Right ventricle myocardium superior (tissue), 1 donor: ENCODE results near the gene EIF3L. TPM values are rescaled to one million over a fixed set of nuclear protein-coding genes. Genes with fewer than 3 reads are reported as not detected.

ENCODE experiments used
- ATAC-seq: fragments of 200-7000 bp; cut with Tn5 transposase; one replicate; pipeline ENCODE4 v1.9.1; 2020; ENCODE audit warnings: mild to moderate bottlenecking; ENCODE audit not compliant: poor library complexity
- DNase-seq: peaks from one replicate; pipeline ENCODE4 v3.0.0-alpha.2; 2020
- intact Hi-C: fragments of 100-400 bp; cut with DNase I; formaldehyde crosslinking; loops from one replicate; pipeline ENCODE4 v1.11.2; 2022
- total RNA-seq: library from RNA; stranded (reverse); fragmentation: NEBNext Ultra II Directional; extraction: Animal tissue kit (Norgen Biotek cat#: 25700); gene quantifications from one replicate; pipeline ENCODE4 v1.2.1, GENCODE V29; 2021
- donor health status: DM: no; HTN: yes; CAD: no; lungs with severe emphysema.

Gene EIF3L
- total RNA-seq, 1 donor from 2014 or later, result 326 TPM

GRCh38 chr22:37812869-37813678 lies 36.1 kb upstream of the EIF3L start:
- ATAC-seq (no peak), DNase-seq (no peak)
- intact Hi-C loops, result no loop called here

- DNase-seq (no peak), ATAC-seq (no peak)
- intact Hi-C loops, result loop anchor here (5.0 kb wide), 1 partner anchor 152 kb away; no protein-coding TSS in a partner anchor
Observed at GRCh38 chr22:37815593-37815992, 33.6 kb upstream of the EIF3L start.

DNA sequence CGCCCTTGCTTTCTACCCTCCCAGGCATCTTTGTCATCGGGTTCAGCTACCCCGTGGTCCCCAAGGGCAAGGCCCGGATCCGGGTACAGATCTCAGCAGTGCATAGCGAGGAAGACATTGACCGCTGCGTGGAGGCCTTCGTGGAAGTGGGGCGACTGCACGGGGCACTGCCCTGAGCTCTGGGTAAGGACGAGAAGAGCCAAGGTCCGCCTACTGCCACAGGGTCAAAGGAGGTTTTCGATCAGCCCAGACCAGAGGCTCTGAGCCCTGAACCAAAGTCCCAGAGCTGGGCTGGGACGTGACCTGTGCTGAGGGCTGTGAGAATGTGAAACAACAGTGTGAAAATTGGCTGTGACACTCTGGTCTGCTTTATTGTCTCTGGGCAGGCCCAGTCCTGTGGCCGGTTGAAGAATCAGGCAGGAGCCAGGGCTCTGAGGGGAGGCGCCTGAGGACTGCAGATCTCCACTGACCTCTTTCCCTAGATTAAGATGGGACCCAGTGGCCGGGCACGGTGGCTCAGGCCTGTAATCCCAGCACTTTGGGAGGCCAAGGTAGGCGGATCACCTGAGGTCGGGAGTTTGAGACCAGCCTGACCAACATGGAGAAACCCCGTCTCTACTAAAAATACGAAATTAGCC lies 32.6 kb upstream of the EIF3L start:
- DNase-seq (no peak), ATAC-seq (no peak)
- intact Hi-C loops, result loop anchor here (1.0 to 5.0 kb wide), 2 partner anchors 47 to 151 kb away; no protein-coding TSS in a partner anchor

GRCh38 chr22:37817705-37818408 lies 31.4 kb upstream of the EIF3L start:
- ATAC-seq (peak; percentile 95), DNase-seq (peak; percentile 90)
- intact Hi-C loops, result loop anchor here (1.0 to 5.0 kb wide), 2 partner anchors 45 to 149 kb away; no protein-coding TSS in a partner anchor

DNA sequence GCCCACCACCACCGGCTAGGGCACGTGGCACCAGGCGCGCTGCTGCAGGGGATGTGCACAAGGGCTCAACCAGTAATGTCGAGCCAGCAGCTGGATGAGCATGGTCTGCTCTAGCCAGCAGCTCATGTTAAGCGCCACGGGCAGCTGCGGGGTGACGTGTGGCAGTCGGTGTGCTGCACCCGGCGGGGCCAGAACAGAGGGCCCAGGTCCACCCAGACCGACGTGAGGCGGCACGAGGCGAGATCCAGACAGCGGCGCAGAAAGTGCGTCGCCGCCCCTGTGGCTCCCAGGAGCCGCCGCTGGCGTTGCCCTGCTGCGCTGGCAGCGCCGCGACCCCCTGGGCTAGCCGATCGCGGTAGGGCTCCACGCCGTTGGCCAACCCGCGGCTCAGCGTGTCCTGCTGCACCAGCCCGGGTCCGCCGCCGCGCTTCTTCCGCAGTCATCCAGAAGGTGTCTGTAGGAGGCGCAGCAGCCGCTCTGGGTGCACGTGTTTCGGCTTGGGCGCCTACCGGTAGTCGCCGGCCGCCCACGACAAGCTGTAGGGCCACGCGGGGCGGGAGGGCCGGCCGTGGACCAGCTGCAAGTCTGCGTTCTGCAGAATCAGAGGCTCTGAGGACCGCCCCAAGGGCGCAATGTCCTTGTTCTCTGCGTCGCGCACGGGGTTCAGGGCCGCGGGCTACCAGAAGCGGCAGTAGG lies 30.7 kb upstream of the EIF3L start:
- intact Hi-C loops, result loop anchor here (5.0 kb wide), 1 partner anchor 149 kb away; no protein-coding TSS in a partner anchor
- DNase-seq (peak; percentile 82), ATAC-seq (peak; percentile 71)

DNA sequence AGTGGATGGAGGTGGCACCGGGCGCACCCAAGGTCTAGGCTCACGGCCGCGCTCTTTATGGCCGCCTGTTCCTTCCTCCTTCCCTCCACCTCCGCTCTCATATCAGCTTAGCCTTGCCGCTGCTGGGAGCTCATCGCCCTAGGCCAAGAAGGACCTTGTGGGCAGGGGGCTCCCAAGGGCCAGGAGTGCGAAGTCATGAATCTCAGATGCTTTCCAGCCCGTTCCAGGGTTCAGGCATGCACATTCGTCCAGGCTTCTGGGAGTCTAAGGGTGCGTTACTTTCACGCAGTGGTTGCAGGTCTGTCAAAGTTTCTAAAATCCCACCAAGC lies 30.1 kb upstream of the EIF3L start:
- intact Hi-C loops, result loop anchor here (5.0 kb wide), 1 partner anchor 148 kb away; no protein-coding TSS in a partner anchor
- no peak for ATAC-seq

GRCh38 chr22:37820350-37820749 lies 28.9 kb upstream of the EIF3L start:
- DNase-seq (no peak), ATAC-seq (no peak)
- intact Hi-C loops, result no loop called here

More for the DNA sequence above, 30.1 kb upstream of the EIF3L start:
- DNase-seq, result no peak

- DNase-seq (no peak), ATAC-seq (no peak)
- intact Hi-C loops, result no loop called here
Observed at GRCh38 chr22:37822079-37822833, 27.0 kb upstream of the EIF3L start.

- DNase-seq (no peak), ATAC-seq (no peak)
- intact Hi-C loops, result no loop called here
Observed at GRCh38 chr22:37823134-37823985, 25.9 kb upstream of the EIF3L start, which contains the start of gene GALR3. Gene GALR3, plus strand, starts transcription at chr22:37823382. Its CDS starts 25 bp downstream, at chr22:37823407.

DNA sequence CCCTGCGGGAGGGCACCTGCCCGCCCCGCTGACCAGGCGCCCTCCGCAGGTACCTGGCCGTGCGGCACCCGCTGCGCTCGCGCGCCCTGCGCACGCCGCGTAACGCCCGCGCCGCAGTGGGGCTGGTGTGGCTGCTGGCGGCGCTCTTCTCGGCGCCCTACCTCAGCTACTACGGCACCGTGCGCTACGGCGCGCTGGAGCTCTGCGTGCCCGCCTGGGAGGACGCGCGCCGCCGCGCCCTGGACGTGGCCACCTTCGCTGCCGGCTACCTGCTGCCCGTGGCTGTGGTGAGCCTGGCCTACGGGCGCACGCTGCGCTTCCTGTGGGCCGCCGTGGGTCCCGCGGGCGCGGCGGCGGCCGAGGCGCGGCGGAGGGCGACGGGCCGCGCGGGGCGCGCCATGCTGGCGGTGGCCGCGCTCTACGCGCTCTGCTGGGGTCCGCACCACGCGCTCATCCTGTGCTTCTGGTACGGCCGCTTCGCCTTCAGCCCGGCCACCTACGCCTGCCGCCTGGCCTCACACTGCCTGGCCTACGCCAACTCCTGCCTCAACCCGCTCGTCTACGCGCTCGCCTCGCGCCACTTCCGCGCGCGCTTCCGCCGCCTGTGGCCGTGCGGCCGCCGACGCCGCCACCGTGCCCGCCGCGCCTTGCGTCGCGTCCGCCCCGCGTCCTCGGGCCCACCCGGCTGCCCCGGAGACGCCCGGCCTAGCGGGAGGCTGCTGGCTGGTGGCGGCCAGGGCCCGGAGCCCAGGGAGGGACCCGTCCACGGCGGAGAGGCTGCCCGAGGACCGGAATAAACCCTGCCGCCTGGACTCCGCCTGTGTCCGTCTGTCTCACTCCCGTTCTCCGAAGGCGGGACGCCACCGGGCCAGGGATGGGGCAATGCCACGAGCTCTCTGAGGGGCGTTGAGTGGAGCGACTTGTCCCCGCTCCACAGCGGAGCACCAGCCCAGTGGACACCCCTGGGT lies 24.3 kb upstream of the EIF3L start:
- no peak for ATAC-seq
- DNase-seq, result no peak
- intact Hi-C loops, result no loop called here

GRCh38 chr22:37827056-37827455 lies 22.2 kb upstream of the EIF3L start:
- ATAC-seq, result peak; percentile 76
- peak; percentile 77 for DNase-seq
- intact Hi-C loops, result no loop called here

DNA sequence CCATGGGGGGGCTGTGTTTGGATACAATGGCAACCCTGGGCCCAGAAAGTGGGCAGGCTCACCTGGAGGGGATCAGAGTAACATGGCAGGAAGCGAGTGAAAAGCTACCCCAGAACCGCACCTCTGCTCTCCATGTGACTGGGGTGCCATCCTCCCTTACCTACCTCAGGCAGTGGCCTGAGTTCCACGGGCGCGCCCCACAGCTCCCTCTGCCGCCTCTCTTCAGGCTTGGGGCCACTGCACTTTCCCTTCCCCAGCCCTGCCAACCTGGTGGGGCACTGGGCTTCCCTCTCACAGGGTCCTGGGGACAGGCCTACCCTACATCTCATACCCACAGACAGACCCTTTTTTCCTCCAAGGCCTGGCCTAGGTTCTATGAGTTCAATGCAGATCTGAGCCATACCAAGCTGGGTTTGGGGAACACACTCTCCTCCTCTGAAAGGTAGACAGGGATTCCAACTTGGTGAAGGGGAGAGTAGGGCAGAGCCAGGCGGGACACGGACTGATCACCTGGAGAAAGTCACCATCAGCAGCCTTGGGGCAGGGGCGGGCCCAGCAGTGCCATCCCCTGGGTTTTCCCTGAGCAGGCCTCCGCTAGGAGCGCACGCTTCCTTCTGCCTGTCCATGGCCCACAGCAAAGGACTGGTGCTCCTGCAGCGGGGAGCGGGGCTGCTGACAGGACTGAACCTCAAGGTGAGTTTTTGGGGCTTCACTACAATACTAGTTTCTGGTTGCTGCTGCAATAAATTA lies 19.0 kb upstream of the EIF3L start:
- no peak for ATAC-seq
- no peak for DNase-seq
- intact Hi-C loops, result no loop called here

GRCh38 chr22:37831472-37831871 lies 17.7 kb upstream of the EIF3L start:
- ATAC-seq (no peak), DNase-seq (no peak)
- intact Hi-C loops, result no loop called here

DNA sequence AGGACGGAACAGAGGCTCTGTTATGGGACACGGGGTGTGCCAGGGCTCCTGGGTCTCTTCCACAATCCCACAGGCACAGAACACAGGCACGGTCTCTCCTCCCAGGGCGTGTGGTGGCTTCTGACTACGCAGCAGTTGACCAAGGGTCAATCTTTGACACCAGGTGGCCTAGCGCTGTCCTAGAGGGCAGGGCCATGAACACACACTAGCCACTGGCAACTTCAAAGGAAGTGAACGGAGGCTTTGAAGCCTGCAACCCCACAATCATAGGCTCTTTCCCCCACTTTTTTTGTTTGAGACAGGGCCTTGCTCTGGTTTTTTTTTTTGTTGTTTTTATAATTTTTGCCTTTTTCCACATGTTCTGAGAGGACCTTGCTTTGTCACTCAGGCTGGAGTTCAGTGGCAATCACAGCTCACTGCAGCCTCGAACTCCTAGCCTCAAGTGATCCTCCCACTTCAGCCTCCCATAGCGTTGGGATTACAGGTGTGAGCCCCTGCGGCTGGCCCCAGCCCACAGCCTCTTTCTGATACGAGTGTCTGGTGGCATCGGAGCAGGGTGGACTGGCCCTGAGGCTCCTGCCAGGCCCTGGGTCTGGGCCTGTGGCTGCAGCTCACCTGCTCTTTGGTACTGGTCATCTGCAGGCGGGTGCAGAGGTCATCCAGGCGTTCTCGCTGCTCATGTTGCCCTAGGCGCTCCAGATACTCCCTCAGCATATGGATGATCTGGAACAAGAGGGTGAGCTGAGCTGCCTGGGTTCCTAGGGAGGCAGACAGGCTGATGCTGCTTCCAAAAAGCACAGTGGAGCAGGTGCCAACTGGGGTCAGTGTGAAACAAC lies 17.0 kb upstream of the EIF3L start:
- ATAC-seq (no peak), DNase-seq (no peak)
- intact Hi-C loops, result no loop called here
